HG02571 (cell line): ENCODE measurements around the gene WDR75.
"Not testable (repeated sequence)": the region's sequence is repeated elsewhere in the genome, so short reads cannot be mapped to it uniquely, and the experiment has no call there.

ENCODE experiments used
- ATAC-seq: cut with Tn5 transposase; IDR thresholded peaks from one replicate; pipeline ENCODE4 v1.9.1; 2021; ENCODE audit warnings: mild to moderate bottlenecking, moderate library complexity; ENCODE audit not compliant: unreplicated experiment

Gene WDR75

GRCh38 chr2:189439342-189439741, 1.9 kb upstream of the WDR75 start:
- no peak for ATAC-seq

GRCh38 chr2:189440644-189440946, 679 bp upstream of the WDR75 start:
- ATAC-seq = peak; percentile 28

GRCh38 chr2:189441709-189442074, 418 bp downstream of the WDR75 start:
- ATAC-seq = peak; percentile 35

GRCh38 chr2:189442468-189442867, 1.2 kb downstream of the WDR75 start:
- no peak for ATAC-seq

GRCh38 chr2:189444322-189444721, 3.0 kb downstream of the WDR75 start:
- ATAC-seq = peak; percentile 32

GRCh38 chr2:189446780-189447179, 5.5 kb downstream of the WDR75 start:
- ATAC-seq = no peak

- no peak for ATAC-seq
Observed at GRCh38 chr2:189454009-189454408, 12.7 kb downstream of the WDR75 start.

- ATAC-seq = no peak
Observed at GRCh38 chr2:189465076-189465475, 23.8 kb downstream of the WDR75 start.

- no peak for ATAC-seq
Observed at GRCh38 chr2:189465478-189465877, 24.2 kb downstream of the WDR75 start.

GRCh38 chr2:189466046-189466445, 24.8 kb downstream of the WDR75 start:
- no peak for ATAC-seq

- ATAC-seq = no peak
Observed at GRCh38 chr2:189466656-189467055, 25.4 kb downstream of the WDR75 start.

- no peak for ATAC-seq
Observed at GRCh38 chr2:189467160-189467559, 25.9 kb downstream of the WDR75 start.

GRCh38 chr2:189467593-189467992, 26.3 kb downstream of the WDR75 start:
- no peak for ATAC-seq

- ATAC-seq = no peak
Observed at GRCh38 chr2:189474526-189474925, 33.3 kb downstream of the WDR75 start.

- no peak for ATAC-seq
Observed at GRCh38 chr2:189477756-189478155, 36.5 kb downstream of the WDR75 start.

GRCh38 chr2:189478289-189478688, 37.0 kb downstream of the WDR75 start:
- ATAC-seq = not testable (repeated sequence)

- no peak for ATAC-seq
Observed at GRCh38 chr2:189481071-189481470, 39.8 kb downstream of the WDR75 start.

- no peak for ATAC-seq
Observed at GRCh38 chr2:189483571-189483970, 42.3 kb downstream of the WDR75 start.

GRCh38 chr2:189483980-189484740, 42.9 kb downstream of the WDR75 start:
- ATAC-seq = no peak

GRCh38 chr2:189485146-189485545, 43.9 kb downstream of the WDR75 start:
- no peak for ATAC-seq

- no peak for ATAC-seq
Observed at GRCh38 chr2:189486237-189486770, 45.0 kb downstream of the WDR75 start.

GRCh38 chr2:189487283-189488007, 46.2 kb downstream of the WDR75 start:
- no peak for ATAC-seq

GRCh38 chr2:189488008-189488310, 46.7 kb downstream of the WDR75 start:
- ATAC-seq = no peak
